HL-60 (cell line): ENCODE data around the gene MMP21.

ENCODE experiments used
- DNase-seq, 2 experiments: peaks; one replicate each; pipeline ENCODE4 v3.0.0-alpha.2; 2010 to 2020; ENCODE audit warnings: low read depth in 1 of 2, low spot score in 1 of 2
- H3K27ac ChIP-seq: fragments of 250-450 bp; sonication (Bioruptor Pico); replicated peaks from 2 replicates; pipeline ENCODE4 v1.5.1; 2020; ENCODE audit warnings: mild to moderate bottlenecking, moderate library complexity
- H3K27me3 ChIP-seq: fragments of 250-450 bp; sonication (Bioruptor Pico); 2 replicates; pipeline ENCODE4 v1.5.1; 2021; ENCODE audit warnings: mild to moderate bottlenecking, moderate library complexity; ENCODE audit not compliant: insufficient read depth, poor library complexity, severe bottlenecking
- H3K4me3 ChIP-seq: replicated peaks from 2 replicates; pipeline ENCODE4 v1.5.1; 2011; ENCODE audit warnings: mild to moderate bottlenecking, control low read depth, low read length; ENCODE audit not compliant: insufficient read depth
- CTCF ChIP-seq: IDR thresholded peaks from one replicate; pipeline ENCODE4 v1.5.1; 2011; ENCODE audit warnings: low read length, control low read depth, inconsistent platforms; ENCODE audit not compliant: insufficient read depth
- GABPA ChIP-seq: IDR thresholded peaks from 2 replicates; pipeline ENCODE4 v1.6.1; 2012; ENCODE audit warnings: low read depth
- POLR2AphosphoS5 ChIP-seq: IDR thresholded peaks from 2 replicates; pipeline ENCODE4 v1.6.1; 2012; ENCODE audit warnings: low read depth
- REST ChIP-seq: IDR thresholded peaks from 2 replicates; pipeline ENCODE4 v1.6.1; 2012; ENCODE audit warnings: low read depth; ENCODE audit not compliant: insufficient replicate concordance
- SPI1 ChIP-seq: IDR thresholded peaks from 2 replicates; pipeline ENCODE4 v1.6.1; 2012; ENCODE audit warnings: low read depth, mild to moderate bottlenecking, borderline replicate concordance

Gene MMP21

GRCh38 chr10:125801574-125801973 lies 26.0 kb upstream of the MMP21 start:
- Histone ChIP-seq H3K27ac (no peak overlapping the region), H3K4me3 (no peak overlapping the region), H3K27me3 (no peaks in the 10 kb centered on the region)
- no peak for DNase-seq
- TF ChIP-seq CTCF, result no peak
- no peak for TF ChIP-seq REST
- no peak for TF ChIP-seq SPI1
- no peak for TF ChIP-seq POLR2AphosphoS5
- no peak for TF ChIP-seq GABPA

- Histone ChIP-seq H3K4me3 (no peak overlapping the region), H3K27me3 (no peaks in the 10 kb centered on the region), H3K27ac (no peak overlapping the region)
- TF ChIP-seq REST (no peak), POLR2AphosphoS5 (no peak), CTCF (no peak), SPI1 (no peak), GABPA (no peak)
- no peak for DNase-seq
Measured at GRCh38 chr10:125799451-125800182, 24.0 kb upstream of the MMP21 start.

- no peak for TF ChIP-seq POLR2AphosphoS5
- TF ChIP-seq CTCF, result no peak
- no peak for TF ChIP-seq REST
- H3K27me3 ChIP-seq, result no peaks in the 10 kb centered on the region
- no peak overlapping the region for H3K27ac ChIP-seq
- H3K4me3 ChIP-seq, result no peak overlapping the region
- DNase-seq, result no peak
Measured at GRCh38 chr10:125797994-125798662, 22.5 kb upstream of the MMP21 start.
